A673 (cell line): ENCODE measurements around the gene SNAP25. TPM values are rescaled to one million over a fixed set of nuclear protein-coding genes. Genes with fewer than 3 reads are reported as not detected.

Experiments
- BruUV-seq: library from RNA; stranded (reverse); fragments of 400-500 nt; replicated peaks from 2 replicates; lab custom pipeline; 2021; lab: Mats Ljungman, UMichigan
- CTCF ChIA-PET: fragments of 300-600 bp; sonication (Branson Sonifier 250); formaldehyde crosslinking; loops from one replicate; lab custom pipeline; 2022; ENCODE audit warnings: antibody characterized with exemption; lab: Charles Lee
- POLR2A ChIA-PET: fragments of 300-600 bp; sonication (Branson Sonifier 250); formaldehyde crosslinking; loops from one replicate; lab custom pipeline; 2022; ENCODE audit warnings: antibody characterized with exemption; ENCODE audit not compliant: low non-redundant PET; lab: Charles Lee
- DNase-seq: peaks from one replicate; pipeline ENCODE4 v3.0.0-alpha.2; 2015; ENCODE audit warnings: low spot score
- H3K27ac ChIP-seq: fragments of 200-600 bp; sonication (generic); 2 replicates; pipeline ENCODE4 v1.5.1; 2016; ENCODE audit warnings: mixed run types, low read depth, mild to moderate bottlenecking, mixed read lengths, antibody characterized with exemption, low read length; ENCODE audit not compliant: poor library complexity, severe bottlenecking
- H3K27me3 ChIP-seq: fragments of 200-600 bp; sonication (generic); replicated peaks from 2 replicates; pipeline ENCODE4 v1.6.1; 2017; ENCODE audit warnings: mixed run types, low read depth, mild to moderate bottlenecking, mixed read lengths, antibody characterized with exemption, low read length; ENCODE audit not compliant: insufficient read depth, poor library complexity
- H3K36me3 ChIP-seq: fragments of 200-600 bp; sonication (generic); 2 replicates; pipeline ENCODE4 v1.6.1; 2016; ENCODE audit warnings: mixed run types, mild to moderate bottlenecking, mixed read lengths, antibody characterized with exemption, low read length; ENCODE audit not compliant: insufficient read depth, poor library complexity, severe bottlenecking
- H3K4me1 ChIP-seq: fragments of 200-600 bp; sonication (generic); 2 replicates; pipeline ENCODE4 v1.6.1; 2017; ENCODE audit warnings: mixed run types, mild to moderate bottlenecking, mixed read lengths, antibody characterized with exemption, low read length; ENCODE audit not compliant: insufficient read depth, poor library complexity, severe bottlenecking
- H3K4me3 ChIP-seq: fragments of 200-600 bp; sonication (generic); 2 replicates; pipeline ENCODE4 v1.5.1; 2016; ENCODE audit warnings: low read depth, mixed run types, mild to moderate bottlenecking, mixed read lengths, low read length; ENCODE audit not compliant: poor library complexity, severe bottlenecking
- H3K9me3 ChIP-seq: fragments of 200-600 bp; sonication (generic); 2 replicates; pipeline ENCODE4 v1.6.1; 2016; ENCODE audit warnings: mixed run types, low read depth, mild to moderate bottlenecking, mixed read lengths, antibody characterized with exemption, low read length; ENCODE audit not compliant: poor library complexity, severe bottlenecking
- CTCF ChIP-seq: fragments of 300-800, 200-600 bp; sonication (generic); conservative IDR thresholded peaks from 2 replicates; pipeline ENCODE4 v1.5.1; 2017; ENCODE audit warnings: low read depth, mild to moderate bottlenecking, antibody characterized with exemption, low read length, moderate library complexity, mixed read lengths
- EZH2 ChIP-seq: fragments of 200-600 bp; sonication (generic); IDR thresholded peaks from 2 replicates; pipeline ENCODE4 v1.6.1; 2017; ENCODE audit warnings: borderline replicate concordance, low read depth, mild to moderate bottlenecking, mixed read lengths, antibody characterized with exemption, low read length; ENCODE audit not compliant: poor library complexity, severe bottlenecking
- intact Hi-C: fragments of 100-400 bp; cut with micrococcal nuclease; formaldehyde crosslinking; loops from one replicate; pipeline ENCODE4 v1.10.0; 2022; ENCODE audit not compliant: unreplicated experiment
- total RNA-seq: library from RNA; stranded (reverse); gene quantifications from 2 replicates; pipeline ENCODE4 v1.2.3, GENCODE V29; 2021

Gene SNAP25
- total RNA-seq, 1 experiment from 2014 or later, result 5.8 TPM

DNA sequence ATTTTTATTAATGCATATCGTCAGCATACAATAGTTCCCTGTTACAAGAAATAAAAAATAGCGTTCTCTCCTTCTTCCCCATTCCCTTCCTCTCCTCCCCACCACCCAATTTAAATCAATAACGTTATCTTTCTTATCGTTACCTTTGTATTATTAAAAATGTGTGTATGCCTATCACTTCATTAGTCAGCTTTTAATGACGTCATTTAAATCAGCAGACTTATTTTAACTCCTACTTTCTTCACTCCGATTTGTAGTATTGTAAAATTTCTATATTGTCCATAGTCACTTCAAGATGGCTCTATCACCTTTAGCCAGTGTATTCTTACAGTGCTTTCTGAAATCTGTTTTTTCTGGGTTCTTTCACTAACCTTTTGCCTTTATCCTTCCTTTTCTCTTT, 126.3 kb downstream of the SNAP25 start:
- POLR2A ChIA-PET, result no interaction called here
- Histone ChIP-seq H3K36me3 (no peaks in the 10 kb centered on the region), H3K27ac (no peak overlapping the region), H3K27me3 (no peaks in the 10 kb centered on the region), H3K9me3 (no peaks in the 10 kb centered on the region), H3K4me1 (peaks cover 16% of the 10 kb centered on the region), H3K4me3 (no peak overlapping the region)
- CTCF ChIA-PET, result no interaction called here
- DNase-seq, result no peak
- TF ChIP-seq EZH2, result no peak
- no peak for TF ChIP-seq CTCF
- BruUV-seq, result no TSS peak
- intact Hi-C loops, result no loop called here

DNA sequence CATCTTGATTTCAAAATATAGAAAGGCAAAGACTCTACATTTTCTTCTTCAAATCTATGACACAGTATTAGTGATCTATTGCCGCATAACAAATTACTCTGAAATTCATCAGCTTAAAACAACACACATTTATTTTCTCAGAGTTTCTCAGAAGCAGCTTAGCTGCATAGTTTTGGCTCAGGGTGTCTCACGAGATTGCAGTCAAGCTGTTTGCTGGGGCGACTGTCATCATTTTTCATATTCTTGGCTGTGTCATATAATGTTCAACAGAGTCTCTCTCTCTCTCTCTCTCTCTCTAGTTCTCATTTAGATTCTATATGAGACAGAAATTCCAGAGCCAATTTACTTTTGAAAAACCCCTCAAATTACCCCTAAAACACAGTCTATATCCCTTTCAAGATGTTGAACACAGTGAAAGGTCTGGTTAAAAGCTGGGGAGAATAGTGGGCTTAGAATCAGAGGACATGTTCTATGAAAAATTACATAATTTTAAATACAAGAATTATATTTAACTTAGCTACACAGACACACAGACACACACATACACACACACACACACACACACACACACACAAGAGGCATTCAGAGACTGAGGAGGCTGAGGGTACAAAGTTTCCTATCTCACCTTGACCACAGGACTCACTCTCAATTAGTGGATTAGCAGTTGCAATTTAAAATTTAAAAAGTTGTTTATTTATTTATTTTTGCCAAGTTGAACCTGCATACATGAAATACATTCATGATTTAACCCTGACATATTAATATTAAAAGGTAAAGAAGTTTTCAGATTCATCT, 128.7 kb downstream of the SNAP25 start:
- Histone ChIP-seq H3K4me3 (no peak overlapping the region), H3K9me3 (no peaks in the 10 kb centered on the region), H3K27me3 (no peaks in the 10 kb centered on the region), H3K36me3 (no peaks in the 10 kb centered on the region), H3K27ac (no peak overlapping the region), H3K4me1 (peaks cover 40% of the 10 kb centered on the region)
- ChIA-PET CTCF (no interaction called here), POLR2A (no interaction called here)
- TF ChIP-seq EZH2 (no peak), CTCF (no peak)
- BruUV-seq, result no TSS peak
- DNase-seq, result no peak
- intact Hi-C loops, result no loop called here

GRCh38 chr20:10349118-10349517, 130.5 kb downstream of the SNAP25 start:
- TF ChIP-seq CTCF (no peak), EZH2 (no peak)
- no TSS peak for BruUV-seq
- Histone ChIP-seq H3K4me3 (no peak overlapping the region), H3K36me3 (no peaks in the 10 kb centered on the region), H3K9me3 (no peaks in the 10 kb centered on the region), H3K4me1 (peaks cover 55% of the 10 kb centered on the region), H3K27me3 (no peaks in the 10 kb centered on the region), H3K27ac (no peak overlapping the region)
- ChIA-PET POLR2A (no interaction called here), CTCF (no interaction called here)
- intact Hi-C loops, result no loop called here
- no peak for DNase-seq
